ENCODE measurements around the gene ZNF597.

DNA sequence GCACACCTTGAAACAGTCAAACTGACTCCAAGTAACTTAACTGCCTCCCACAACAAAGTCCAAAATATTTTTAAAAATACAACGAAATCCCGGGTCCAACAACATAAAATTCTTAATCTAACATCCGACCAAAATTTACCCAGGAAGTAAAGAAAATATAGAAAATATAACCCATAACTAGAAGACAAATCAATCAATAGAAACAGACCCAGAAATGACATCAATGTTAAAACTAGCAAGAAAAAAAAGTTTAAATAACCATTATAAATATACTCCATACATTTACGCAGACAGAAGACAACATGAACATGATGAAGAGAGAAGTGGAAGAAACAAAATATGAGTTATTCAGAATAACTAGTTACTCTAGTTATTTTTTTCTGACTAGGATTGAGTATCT, 3.7 kb downstream of the ZNF597 start:
- no peak for TF ChIP-seq SNAI2 (CRISPR knock-in tag; IDR thresholded peaks at IDR 0.05)
- TF ChIP-seq ZFP30 (CRISPR knock-in tag; IDR thresholded peaks at IDR 0.05), result no peak
- no peak for TF ChIP-seq TOX (CRISPR knock-in tag; IDR thresholded peaks at IDR 0.05; ENCODE audit: borderline replicate concordance)
- TF ChIP-seq, protein P1, sequence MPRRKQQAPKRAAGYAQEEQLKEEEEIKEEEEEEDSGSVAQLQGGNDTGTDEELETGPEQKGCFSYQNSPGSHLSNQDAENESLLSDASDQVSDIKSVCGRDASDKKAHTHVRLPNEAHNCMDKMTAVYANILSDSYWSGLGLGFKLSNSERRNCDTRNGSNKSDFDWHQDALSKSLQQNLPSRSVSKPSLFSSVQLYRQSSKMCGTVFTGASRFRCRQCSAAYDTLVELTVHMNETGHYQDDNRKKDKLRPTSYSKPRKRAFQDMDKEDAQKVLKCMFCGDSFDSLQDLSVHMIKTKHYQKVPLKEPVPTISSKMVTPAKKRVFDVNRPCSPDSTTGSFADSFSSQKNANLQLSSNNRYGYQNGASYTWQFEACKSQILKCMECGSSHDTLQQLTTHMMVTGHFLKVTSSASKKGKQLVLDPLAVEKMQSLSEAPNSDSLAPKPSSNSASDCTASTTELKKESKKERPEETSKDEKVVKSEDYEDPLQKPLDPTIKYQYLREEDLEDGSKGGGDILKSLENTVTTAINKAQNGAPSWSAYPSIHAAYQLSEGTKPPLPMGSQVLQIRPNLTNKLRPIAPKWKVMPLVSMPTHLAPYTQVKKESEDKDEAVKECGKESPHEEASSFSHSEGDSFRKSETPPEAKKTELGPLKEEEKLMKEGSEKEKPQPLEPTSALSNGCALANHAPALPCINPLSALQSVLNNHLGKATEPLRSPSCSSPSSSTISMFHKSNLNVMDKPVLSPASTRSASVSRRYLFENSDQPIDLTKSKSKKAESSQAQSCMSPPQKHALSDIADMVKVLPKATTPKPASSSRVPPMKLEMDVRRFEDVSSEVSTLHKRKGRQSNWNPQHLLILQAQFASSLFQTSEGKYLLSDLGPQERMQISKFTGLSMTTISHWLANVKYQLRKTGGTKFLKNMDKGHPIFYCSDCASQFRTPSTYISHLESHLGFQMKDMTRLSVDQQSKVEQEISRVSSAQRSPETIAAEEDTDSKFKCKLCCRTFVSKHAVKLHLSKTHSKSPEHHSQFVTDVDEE (CRISPR knock-in tag; IDR thresholded peaks at IDR 0.05), result no peak
- TF ChIP-seq, protein P2, sequence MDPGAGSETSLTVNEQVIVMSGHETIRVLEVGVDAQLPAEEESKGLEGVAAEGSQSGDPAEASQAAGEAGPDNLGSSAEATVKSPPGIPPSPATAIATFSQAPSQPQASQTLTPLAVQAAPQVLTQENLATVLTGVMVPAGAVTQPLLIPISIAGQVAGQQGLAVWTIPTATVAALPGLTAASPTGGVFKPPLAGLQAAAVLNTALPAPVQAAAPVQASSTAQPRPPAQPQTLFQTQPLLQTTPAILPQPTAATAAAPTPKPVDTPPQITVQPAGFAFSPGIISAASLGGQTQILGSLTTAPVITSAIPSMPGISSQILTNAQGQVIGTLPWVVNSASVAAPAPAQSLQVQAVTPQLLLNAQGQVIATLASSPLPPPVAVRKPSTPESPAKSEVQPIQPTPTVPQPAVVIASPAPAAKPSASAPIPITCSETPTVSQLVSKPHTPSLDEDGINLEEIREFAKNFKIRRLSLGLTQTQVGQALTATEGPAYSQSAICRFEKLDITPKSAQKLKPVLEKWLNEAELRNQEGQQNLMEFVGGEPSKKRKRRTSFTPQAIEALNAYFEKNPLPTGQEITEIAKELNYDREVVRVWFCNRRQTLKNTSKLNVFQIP (CRISPR knock-in tag; IDR thresholded peaks at IDR 0.05; ENCODE audit: borderline replicate concordance, low read depth), result no peak

All from SK-N-SH treated with all-trans-retinoic acid at 6 μM for 48 hours (cell line).